Activated gamma-delta T cell treated with anti-CD3 and anti-CD28 coated beads, Interleukin-2, amount 50 U/mL, for 16 hours (primary cell): ENCODE results near the gene MED15.

Experiments used
- DNase-seq: peaks from one replicate; pipeline ENCODE4 v3.0.0-alpha.2; 2020; ENCODE audit warnings: low read depth

Gene MED15

GRCh38 chr22:20510811-20511577 lies 3.6 kb downstream of the MED15 start:
- no peak for DNase-seq

GRCh38 chr22:20511578-20512229 lies 4.3 kb downstream of the MED15 start:
- no peak for DNase-seq

DNA sequence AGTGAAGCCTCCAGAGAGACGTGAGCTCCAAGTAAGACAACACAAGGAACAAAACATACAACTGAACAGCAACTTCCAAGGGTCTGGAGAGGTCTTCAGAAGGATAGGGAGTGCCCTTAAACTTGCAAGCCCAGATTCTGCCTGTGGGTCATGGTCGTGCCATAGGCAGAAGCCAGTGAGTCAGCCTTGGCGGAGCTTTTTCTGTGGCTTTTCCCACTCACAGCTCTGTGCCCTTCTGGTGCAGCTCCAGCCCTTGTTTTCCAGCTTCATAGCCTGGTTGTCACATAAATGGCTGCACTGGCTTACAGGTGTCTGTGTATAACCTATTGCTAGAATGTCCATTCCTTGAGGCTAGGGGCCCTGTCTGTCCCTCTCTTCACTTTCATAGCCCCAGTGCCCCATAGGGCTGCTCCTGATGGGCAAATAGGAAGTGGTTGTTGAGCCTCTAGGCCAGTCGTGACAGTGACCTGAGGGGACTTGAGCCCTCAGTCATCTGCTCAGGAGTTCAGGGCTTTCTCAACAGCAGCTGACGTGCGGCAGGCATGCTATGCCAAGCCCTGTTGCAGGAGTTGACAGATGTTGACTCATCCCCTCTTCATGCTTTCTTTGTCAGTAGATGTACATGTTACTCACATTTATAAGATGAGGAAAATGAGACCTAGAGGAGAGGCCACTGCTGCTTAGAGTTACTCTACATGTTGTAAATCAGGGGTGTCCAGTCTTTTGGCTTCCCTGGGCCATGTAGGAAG lies 7.4 kb downstream of the MED15 start:
- no peak for DNase-seq

- no peak for DNase-seq
These were observed 9.0 kb downstream of the MED15 start for GRCh38 chr22:20516399-20516798.

GRCh38 chr22:20517422-20517821 lies 10.0 kb downstream of the MED15 start:
- no peak for DNase-seq

GRCh38 chr22:20517841-20518592 lies 10.6 kb downstream of the MED15 start:
- DNase-seq, result no peak

- DNase-seq, result no peak
These were observed 12.1 kb downstream of the MED15 start for GRCh38 chr22:20519558-20519957.

GRCh38 chr22:20520093-20520511 lies 12.7 kb downstream of the MED15 start:
- DNase-seq, result peak; percentile 38

- no peak for DNase-seq
These were observed 15.0 kb downstream of the MED15 start for GRCh38 chr22:20522134-20523004.

- DNase-seq, result no peak
These were observed 15.9 kb downstream of the MED15 start for GRCh38 chr22:20523086-20523983.

DNA sequence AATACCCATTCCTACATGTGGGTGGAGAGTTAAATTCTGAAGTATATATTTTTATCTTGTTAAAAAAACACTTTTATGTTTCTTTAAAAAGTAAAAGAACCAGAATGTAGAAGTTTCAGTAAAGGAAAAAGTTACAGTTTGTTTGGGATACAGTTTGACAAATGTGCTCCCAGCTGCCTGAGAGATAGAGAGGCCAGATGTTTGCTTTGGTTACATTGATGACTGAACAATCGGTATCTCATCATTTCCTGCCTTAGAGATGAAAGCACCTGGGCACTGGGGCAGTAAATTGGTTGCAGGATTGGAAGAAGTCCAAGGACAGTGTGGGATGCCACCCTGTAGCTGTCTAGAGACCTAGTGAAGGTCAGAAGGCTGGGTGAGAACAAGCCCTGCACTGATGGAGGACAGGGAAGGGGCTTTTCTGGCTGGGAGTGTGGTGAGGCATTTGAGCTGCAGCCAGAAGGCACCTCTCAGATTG lies 16.6 kb downstream of the MED15 start:
- no peak for DNase-seq

DNA sequence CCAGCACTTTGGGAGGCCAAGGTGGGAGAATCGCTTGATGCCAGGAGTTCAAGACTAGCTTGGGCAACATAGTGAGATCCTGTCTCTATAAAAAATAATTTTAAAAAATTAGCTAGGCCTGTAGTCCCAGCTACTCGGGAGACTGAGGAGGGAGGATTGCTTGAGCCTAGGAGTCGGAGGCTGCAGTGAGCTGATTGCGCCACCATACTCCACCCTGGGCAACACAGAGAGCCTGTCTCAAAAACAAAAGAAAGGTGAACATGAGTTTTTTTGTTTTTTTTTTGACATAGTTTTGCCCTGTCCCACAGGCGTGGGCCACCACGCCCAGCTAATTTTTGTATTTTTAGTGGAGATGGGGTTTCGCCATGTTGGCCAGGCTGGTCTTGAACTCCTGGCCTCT lies 17.6 kb downstream of the MED15 start:
- no peak for DNase-seq

DNA sequence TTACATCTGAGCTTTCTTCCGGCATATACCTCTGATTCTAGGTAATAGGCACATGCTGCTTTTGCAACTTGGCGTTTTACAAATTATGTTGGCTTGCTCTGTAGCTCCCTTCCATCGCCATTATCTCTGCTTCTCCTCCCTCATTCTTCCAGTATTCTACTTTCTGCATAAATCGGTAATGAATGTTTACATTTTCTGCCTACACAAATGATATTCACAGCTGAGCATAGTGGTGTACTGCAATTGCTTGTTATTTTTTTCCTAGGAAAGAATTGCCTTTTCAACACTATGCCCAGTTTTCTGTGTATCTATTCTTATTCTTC lies 18.9 kb downstream of the MED15 start:
- DNase-seq, result no peak

DNA sequence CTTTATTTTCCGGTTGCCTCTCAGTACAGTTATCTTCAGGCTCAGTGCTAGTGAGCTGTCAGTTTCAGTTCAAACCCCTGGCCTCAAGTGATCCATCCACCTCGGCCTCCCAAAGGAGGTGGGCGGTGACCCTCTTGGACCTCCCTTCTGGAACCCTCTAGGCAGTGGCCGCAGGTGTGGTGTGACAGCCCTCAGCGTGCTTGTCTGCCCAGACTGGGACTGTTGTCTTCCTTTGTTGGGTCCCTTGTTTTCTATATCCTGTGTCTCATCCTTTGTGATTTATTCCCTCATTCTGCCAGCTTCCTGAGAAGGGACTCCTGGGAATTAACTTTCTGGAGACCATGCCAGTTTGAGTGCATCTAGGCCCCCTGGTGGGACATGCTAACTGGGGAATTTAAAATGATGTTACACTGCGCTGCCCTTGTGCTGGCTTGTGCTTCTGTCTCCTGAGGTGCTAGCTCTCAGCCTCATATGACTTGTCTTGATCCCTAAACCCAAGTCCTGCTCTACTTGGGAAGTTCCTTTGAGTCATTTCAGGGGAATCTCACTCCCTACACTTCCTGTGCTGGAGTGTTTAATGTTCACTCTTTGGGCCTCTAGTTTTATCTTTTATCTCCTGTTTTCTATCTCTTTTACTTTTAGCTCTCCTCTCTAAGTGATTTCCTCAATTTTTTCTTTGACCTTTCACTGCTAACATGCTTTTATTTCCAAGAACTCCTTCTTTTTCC lies 19.4 kb downstream of the MED15 start:
- DNase-seq, result no peak

- no peak for DNase-seq
These were observed 21.1 kb downstream of the MED15 start for GRCh38 chr22:20528405-20528978.

- DNase-seq, result no peak
These were observed 23.2 kb downstream of the MED15 start for GRCh38 chr22:20530368-20531153.

GRCh38 chr22:20531154-20531403 lies 23.7 kb downstream of the MED15 start:
- DNase-seq, result no peak

- DNase-seq, result no peak
These were observed 24.2 kb downstream of the MED15 start for GRCh38 chr22:20531404-20532201.
